Left renal cortex interstitium (tissue), 4 donors: ENCODE measurements around the gene ERICH3. TPM values are rescaled to one million over a fixed set of nuclear protein-coding genes. Genes with fewer than 3 reads are reported as not detected.
A peak's percentile ranks its signal among the peaks of the same experiment; 100 is the strongest.

Source experiments
- DNase-seq, 4 donors: peaks; one replicate each; pipeline ENCODE4 v3.0.0-alpha.2; 2013; ENCODE audit warnings: low read depth in 4 of 4, low spot score in 2 of 4, missing footprints in 1 of 4
- polyA plus RNA-seq, 4 donors: library from polyadenylated mRNA; unstranded; fragments of 120-200 nt; gene quantifications; one replicate each; pipeline ENCODE4 v1.2.1, GENCODE V29; 2013; ENCODE audit not compliant: insufficient read length in 4 of 4

The ERICH3 gene
- polyA plus RNA-seq, 4 donors = 0.27 to 0.87 (median 0.56) TPM

DNA sequence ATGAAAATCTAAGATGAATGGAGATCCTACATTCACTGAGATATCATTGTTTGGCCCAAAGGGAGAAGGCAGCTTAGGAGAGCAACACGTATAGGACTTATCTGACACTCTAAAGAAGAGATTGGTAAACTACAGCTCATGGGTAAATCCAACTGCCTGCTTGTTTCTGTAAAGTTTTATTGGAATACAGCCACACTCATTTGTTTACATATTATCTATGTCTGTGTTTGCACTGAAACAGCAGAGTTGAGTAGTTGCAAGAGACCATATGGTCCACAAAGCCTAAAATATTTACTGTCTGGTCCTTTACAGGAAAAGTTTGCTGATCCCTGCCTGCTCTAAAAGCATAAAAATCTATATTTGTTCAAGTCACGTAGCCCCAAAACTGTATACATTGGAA lies 146.9 kb downstream of the ERICH3 start:
- DNase-seq = no peak

DNA sequence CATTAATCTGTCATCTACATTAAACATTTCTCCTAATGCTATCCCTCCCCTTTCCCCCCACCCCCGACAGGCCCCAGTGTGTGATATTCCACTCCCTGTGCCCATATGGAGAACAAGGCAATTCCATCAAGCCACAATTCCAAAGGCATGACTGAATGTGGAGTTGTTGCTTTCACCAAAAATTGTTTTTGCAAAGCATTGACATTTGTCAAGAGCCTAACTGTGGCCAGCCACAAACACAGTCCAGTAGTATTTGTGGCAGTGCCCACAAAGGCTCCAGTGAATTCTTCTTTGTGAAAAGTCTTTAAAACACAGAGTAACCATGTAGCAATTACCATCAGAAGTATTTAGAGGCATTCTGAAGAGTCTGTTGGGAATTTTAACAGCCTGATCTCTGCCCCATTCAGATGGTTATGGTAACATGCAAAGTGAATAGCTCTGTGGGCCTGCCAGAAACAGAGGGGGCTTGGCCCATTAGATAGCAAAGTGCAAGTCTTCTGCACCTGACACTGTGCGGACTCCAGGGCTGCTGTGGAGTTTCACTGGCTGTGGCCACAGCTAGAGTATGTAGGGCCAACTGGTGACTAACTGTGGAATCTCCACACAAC lies 149.6 kb downstream of the ERICH3 start:
- no peak for DNase-seq

DNA sequence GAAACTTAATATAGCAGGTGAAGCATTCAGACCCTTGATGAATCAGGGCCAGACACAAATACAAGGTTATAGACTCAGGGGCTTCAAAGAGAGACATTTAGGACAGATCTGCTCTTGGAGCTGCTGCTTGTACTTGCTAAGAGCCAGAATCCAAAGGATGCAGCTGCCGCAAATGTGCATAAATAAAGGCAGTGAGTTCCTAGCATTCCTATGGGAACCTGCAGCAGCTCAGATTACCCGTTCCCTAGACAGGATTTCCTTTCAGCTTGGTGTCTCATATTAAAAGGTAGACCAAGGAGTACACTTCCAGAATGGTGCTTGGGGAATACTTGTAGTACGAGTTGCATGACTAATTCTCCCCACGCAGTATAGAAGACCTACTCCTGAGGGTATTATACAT lies 151.4 kb downstream of the ERICH3 start:
- DNase-seq = peak in 2 of 4 donors; percentile 21

Other genes starting within 250 kb of the ERICH3 start
- not detected for gene LRRC53, start 161.2 kb downstream of the ERICH3 start, polyA plus RNA-seq
- gene CRYZ, start 59.3 kb upstream of the ERICH3 start, polyA plus RNA-seq = 100 to 1,000 TPM; 154 to 205 (median 181) TPM
- gene TYW3, start 59.4 kb upstream of the ERICH3 start, polyA plus RNA-seq = 10 to 100 TPM; 27.0 to 40.5 (median 29.8) TPM